ENCODE measurements around the gene FXYD7. TPM values are rescaled to one million over a fixed set of nuclear protein-coding genes. Genes with fewer than 3 reads are reported as not detected.

The FXYD7 gene
- total and polyA plus RNA-seq, 2 of the 13 experiments (the other 11 are each of a cell fraction or from before 2014, with no cell fraction given), result 0.55 TPM; not detected in 1

GRCh38 chr19:35136977-35137702 lies 5.9 kb upstream of the FXYD7 start (continued):
- TF ChIP-seq, protein P1, sequence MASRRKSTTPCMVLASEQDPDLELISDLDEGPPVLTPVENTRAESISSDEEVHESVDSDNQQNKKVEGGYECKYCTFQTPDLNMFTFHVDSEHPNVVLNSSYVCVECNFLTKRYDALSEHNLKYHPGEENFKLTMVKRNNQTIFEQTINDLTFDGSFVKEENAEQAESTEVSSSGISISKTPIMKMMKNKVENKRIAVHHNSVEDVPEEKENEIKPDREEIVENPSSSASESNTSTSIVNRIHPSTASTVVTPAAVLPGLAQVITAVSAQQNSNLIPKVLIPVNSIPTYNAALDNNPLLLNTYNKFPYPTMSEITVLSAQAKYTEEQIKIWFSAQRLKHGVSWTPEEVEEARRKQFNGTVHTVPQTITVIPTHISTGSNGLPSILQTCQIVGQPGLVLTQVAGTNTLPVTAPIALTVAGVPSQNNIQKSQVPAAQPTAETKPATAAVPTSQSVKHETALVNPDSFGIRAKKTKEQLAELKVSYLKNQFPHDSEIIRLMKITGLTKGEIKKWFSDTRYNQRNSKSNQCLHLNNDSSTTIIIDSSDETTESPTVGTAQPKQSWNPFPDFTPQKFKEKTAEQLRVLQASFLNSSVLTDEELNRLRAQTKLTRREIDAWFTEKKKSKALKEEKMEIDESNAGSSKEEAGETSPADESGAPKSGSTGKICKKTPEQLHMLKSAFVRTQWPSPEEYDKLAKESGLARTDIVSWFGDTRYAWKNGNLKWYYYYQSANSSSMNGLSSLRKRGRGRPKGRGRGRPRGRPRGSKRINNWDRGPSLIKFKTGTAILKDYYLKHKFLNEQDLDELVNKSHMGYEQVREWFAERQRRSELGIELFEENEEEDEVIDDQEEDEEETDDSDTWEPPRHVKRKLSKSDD (CRISPR knock-in tag; IDR thresholded peaks at IDR 0.05; ENCODE audit: low read depth), result 0 out of 2 replicates have a peak, but pooled peaks have one; percentile 31
- TF ChIP-seq ZNF839 (CRISPR knock-in tag; IDR thresholded peaks at IDR 0.05; ENCODE audit: borderline replicate concordance), result no peak
- TF ChIP-seq, protein P2, sequence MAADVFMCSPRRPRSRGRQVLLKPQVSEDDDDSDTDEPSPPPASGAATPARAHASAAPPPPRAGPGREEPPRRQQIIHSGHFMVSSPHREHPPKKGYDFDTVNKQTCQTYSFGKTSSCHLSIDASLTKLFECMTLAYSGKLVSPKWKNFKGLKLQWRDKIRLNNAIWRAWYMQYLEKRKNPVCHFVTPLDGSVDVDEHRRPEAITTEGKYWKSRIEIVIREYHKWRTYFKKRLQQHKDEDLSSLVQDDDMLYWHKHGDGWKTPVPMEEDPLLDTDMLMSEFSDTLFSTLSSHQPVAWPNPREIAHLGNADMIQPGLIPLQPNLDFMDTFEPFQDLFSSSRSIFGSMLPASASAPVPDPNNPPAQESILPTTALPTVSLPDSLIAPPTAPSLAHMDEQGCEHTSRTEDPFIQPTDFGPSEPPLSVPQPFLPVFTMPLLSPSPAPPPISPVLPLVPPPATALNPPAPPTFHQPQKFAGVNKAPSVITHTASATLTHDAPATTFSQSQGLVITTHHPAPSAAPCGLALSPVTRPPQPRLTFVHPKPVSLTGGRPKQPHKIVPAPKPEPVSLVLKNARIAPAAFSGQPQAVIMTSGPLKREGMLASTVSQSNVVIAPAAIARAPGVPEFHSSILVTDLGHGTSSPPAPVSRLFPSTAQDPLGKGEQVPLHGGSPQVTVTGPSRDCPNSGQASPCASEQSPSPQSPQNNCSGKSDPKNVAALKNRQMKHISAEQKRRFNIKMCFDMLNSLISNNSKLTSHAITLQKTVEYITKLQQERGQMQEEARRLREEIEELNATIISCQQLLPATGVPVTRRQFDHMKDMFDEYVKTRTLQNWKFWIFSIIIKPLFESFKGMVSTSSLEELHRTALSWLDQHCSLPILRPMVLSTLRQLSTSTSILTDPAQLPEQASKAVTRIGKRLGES (CRISPR knock-in tag; IDR thresholded peaks at IDR 0.05; ENCODE audit: borderline replicate concordance), result no peak
- no peak for TF ChIP-seq IRX3 (CRISPR knock-in tag; IDR thresholded peaks at IDR 0.05; ENCODE audit: borderline replicate concordance, low read depth)
- peak; percentile 88 for TF ChIP-seq MEF2D (CRISPR knock-in tag; IDR thresholded peaks at IDR 0.05)
- TF ChIP-seq TEAD2 (CRISPR knock-in tag; IDR thresholded peaks at IDR 0.05), result no peak
- TF ChIP-seq, protein P3, sequence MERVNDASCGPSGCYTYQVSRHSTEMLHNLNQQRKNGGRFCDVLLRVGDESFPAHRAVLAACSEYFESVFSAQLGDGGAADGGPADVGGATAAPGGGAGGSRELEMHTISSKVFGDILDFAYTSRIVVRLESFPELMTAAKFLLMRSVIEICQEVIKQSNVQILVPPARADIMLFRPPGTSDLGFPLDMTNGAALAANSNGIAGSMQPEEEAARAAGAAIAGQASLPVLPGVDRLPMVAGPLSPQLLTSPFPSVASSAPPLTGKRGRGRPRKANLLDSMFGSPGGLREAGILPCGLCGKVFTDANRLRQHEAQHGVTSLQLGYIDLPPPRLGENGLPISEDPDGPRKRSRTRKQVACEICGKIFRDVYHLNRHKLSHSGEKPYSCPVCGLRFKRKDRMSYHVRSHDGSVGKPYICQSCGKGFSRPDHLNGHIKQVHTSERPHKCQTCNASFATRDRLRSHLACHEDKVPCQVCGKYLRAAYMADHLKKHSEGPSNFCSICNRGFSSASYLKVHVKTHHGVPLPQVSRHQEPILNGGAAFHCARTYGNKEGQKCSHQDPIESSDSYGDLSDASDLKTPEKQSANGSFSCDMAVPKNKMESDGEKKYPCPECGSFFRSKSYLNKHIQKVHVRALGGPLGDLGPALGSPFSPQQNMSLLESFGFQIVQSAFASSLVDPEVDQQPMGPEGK (CRISPR knock-in tag; IDR thresholded peaks at IDR 0.05), result no peak
- TF ChIP-seq ZNF281 (CRISPR knock-in tag; IDR thresholded peaks at IDR 0.05; ENCODE audit: borderline replicate concordance), result no peak
- TF ChIP-seq, protein P4, sequence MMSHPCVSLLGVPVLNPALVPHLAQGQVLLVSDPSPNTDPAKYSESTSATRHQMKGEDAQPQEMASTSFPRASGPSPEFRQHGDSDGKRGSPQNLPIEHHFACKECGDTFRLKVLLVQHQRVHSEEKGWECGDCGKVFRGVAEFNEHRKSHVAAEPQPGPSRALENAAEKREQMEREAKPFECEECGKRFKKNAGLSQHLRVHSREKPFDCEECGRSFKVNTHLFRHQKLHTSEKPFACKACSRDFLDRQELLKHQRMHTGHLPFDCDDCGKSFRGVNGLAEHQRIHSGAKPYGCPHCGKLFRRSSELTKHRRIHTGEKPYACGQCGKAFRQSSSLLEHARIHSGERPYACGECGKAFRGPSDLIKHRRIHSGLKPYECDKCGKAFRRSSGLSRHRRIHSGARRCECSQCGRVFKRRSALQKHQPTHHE (CRISPR knock-in tag; IDR thresholded peaks at IDR 0.05; ENCODE audit: borderline replicate concordance), result no peak
- no peak for TF ChIP-seq PHF20 (CRISPR knock-in tag; IDR thresholded peaks at IDR 0.05)
- TF ChIP-seq, protein P5, sequence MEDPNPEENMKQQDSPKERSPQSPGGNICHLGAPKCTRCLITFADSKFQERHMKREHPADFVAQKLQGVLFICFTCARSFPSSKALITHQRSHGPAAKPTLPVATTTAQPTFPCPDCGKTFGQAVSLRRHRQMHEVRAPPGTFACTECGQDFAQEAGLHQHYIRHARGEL (CRISPR knock-in tag; IDR thresholded peaks at IDR 0.05), result no peak
- TF ChIP-seq NRL (CRISPR knock-in tag; IDR thresholded peaks at IDR 0.05; ENCODE audit: borderline replicate concordance), result no peak

Measured in HepG2 (cell line).